GM12875 (cell line): Measurements from ENCODE around the gene TRIM62.

Experiments
- H3K4me3 ChIP-seq: one replicate; pipeline ENCODE4 v1.5.1; 2011; ENCODE audit warnings: low read depth, low read length, control low read depth
- CTCF ChIP-seq: IDR thresholded peaks from 2 replicates; pipeline ENCODE4 v1.5.1; 2011; ENCODE audit warnings: low read depth, mild to moderate bottlenecking, control low read depth, inconsistent platforms, low read length, moderate library complexity, borderline replicate concordance; ENCODE audit not compliant: insufficient read depth

TRIM62 gene

GRCh38 chr1:33175865-33176264, 6.0 kb downstream of the TRIM62 start:
- no peak for TF ChIP-seq CTCF
- no peak overlapping the region for H3K4me3 ChIP-seq

- no peak for TF ChIP-seq CTCF
- H3K4me3 ChIP-seq = no peak overlapping the region
Measured at GRCh38 chr1:33173091-33173490, 8.8 kb downstream of the TRIM62 start.

- no peak overlapping the region for H3K4me3 ChIP-seq
- no peak for TF ChIP-seq CTCF
Measured at GRCh38 chr1:33171977-33172813, 9.6 kb downstream of the TRIM62 start.

- H3K4me3 ChIP-seq = no peak overlapping the region
- TF ChIP-seq CTCF = no peak
Measured at GRCh38 chr1:33170351-33171274, 11.2 kb downstream of the TRIM62 start.

GRCh38 chr1:33169290-33170055, 12.4 kb downstream of the TRIM62 start:
- no peak for TF ChIP-seq CTCF
- H3K4me3 ChIP-seq = no peak overlapping the region

GRCh38 chr1:33168556-33169289, 13.1 kb downstream of the TRIM62 start:
- H3K4me3 ChIP-seq = no peak overlapping the region

More at GRCh38 chr1:33168556-33169289, 13.1 kb downstream of the TRIM62 start:
- TF ChIP-seq CTCF = no peak
